Measurements from ENCODE around the gene ROBO4.
A peak's percentile ranks its signal among the peaks of the same experiment; 100 is the strongest.

ROBO4 gene

DNA sequence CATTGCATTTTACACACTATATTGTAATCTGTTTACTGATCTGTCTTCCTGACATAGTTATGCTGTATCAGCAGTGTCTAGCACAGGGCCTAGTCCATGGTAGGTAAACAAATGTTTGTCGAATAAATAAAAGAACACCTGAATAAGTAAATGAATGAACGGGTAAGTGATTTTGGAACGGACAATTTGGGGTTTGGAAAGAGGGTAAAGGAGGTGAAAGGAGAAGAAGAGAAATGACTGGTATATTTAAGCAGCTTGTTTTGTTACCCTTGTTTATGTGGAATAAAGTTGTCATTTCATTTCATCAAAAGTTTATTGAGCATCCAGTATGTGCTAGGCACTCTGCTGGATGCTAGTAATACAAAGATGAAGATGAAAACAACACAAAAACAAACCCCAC is 21.3 kb upstream of the ROBO4 start, which contains the start of gene HEPN1:
Gene HEPN1 (plus strand): TSS at position 301 of the 400 bp plus-strand sequence.
- DNase-seq (ENCODE audit: low read depth): no peak

- peak; percentile 57 for DNase-seq (ENCODE audit: low read depth)
Measured at GRCh38 chr11:124917115-124917637, 19.5 kb upstream of the ROBO4 start.

- DNase-seq (ENCODE audit: low read depth): no peak
Measured at GRCh38 chr11:124916370-124916710, 18.7 kb upstream of the ROBO4 start.

GRCh38 chr11:124915541-124916369 is 18.1 kb upstream of the ROBO4 start:
- DNase-seq (ENCODE audit: low read depth): no peak

DNA sequence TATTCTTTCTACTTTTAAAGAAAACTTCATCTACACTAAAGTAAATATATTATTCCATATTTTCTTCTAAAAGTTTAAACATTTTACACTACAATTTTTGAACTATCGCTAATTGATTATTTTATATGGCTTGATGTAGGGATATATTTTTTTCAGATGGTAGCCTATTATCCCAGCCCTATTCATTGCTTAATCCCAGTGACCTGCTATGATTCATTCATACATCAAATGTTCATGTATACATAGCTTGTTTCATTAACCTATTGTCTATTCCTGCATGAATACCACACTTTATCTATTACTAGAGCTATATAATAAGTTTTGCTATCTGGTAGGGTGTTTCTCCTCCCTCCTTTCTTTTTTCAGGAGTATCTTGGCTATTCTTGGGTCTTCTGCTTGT is 5.0 kb upstream of the ROBO4 start:
- no peak for DNase-seq (ENCODE audit: low read depth)

- DNase-seq (ENCODE audit: low read depth): peak; percentile 76
Measured at GRCh38 chr11:124900464-124900863, 2.8 kb upstream of the ROBO4 start.

DNA sequence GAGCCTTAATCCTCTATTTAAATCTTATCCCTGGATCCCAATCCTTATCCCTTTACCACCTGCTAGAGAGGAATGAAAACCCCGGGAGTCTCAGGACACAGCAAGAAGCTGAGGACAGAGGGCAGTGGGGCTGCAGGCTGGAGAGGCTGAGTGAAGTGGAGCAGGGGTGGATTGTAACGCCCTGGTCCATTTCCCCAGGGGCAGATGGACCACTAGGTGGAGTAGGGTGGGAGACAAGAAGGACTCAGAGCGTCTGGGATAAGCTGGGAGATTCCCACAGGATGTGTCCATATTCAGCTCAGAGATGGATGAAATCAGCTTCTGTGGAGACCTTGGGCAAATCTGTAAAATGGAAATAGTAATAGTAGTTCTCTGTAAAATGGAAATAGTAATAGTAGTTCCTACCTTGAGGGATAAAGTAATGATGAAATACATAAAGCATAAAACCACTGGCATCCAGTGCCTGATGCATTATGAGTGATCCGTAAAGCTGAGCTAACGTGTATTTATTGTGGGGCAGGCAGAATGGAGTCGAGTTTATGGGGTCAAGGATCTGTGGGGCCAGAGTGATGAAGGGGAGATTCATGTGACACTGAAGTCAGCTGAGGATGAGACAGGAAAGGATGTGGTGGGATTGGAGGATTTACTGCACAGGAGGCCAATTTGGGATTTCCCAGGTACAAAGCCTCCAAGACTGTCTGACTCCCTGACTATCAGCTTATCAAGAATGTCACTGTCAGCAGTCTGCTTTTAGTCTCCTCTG is 1.9 kb upstream of the ROBO4 start:
- DNase-seq (ENCODE audit: low read depth): no peak

DNA sequence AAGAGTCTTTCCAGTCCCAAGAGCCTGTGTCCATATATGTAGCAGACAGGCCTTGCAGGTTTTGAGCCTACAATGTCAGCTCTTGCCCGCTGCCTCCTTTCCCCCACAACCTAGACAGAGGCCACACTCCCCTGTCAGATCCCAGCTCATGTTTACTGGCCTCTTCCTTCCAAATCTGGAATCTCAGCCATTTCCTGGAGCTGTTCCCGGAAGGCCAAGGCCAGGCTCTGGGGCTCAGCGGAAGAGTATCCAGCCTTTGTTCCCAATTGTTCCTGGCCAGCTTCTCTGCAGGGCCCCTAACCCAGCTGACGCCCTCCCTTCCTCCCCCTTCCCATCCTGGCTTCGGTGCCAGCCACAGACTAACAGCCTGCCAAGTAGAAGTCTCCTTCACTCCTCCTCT is 1.0 kb upstream of the ROBO4 start:
- peak; percentile 72 for DNase-seq (ENCODE audit: low read depth)

- peak; percentile 84 for DNase-seq (ENCODE audit: low read depth)
Measured at GRCh38 chr11:124898263-124898680, 607 bp upstream of the ROBO4 start.

GRCh38 chr11:124896821-124897391 is 759 bp downstream of the ROBO4 start:
- DNase-seq (ENCODE audit: low read depth): peak; percentile 21

DNA sequence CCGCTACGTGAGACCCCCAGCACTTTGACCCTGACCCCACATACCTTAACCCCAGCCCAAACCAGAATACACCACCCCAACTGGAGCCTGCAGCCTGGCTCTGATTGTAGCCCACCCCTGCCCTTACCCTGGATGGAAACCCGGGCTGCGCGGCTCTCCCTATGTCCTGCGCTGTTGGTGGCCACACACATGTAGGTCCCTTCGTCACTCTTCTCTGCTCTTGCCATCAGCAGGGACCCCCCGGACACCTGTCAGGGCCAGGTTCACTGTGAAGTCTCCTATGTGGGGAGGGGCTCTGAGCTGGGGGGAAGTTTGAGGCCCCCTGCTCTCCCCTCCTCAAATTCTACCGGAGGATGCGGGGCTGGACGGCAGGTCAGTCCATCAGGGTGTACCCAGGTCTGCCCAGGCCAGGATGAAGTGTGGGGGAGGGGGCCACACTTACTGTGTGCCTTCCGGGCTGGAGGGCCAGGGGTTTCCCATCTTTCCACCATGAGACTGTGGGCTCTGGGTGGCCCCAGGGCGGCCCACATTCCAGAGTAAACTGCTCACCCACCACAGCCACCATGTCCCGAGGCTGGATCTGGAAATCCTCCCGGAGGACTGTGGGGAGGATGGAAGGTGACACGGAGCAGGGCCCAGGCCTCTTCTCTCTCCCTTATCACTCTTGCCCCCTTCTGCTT is 1.5 kb downstream of the ROBO4 start:
- DNase-seq (ENCODE audit: low read depth): no peak

GRCh38 chr11:124895471-124895971 is 2.1 kb downstream of the ROBO4 start:
- DNase-seq (ENCODE audit: low read depth): no peak

DNA sequence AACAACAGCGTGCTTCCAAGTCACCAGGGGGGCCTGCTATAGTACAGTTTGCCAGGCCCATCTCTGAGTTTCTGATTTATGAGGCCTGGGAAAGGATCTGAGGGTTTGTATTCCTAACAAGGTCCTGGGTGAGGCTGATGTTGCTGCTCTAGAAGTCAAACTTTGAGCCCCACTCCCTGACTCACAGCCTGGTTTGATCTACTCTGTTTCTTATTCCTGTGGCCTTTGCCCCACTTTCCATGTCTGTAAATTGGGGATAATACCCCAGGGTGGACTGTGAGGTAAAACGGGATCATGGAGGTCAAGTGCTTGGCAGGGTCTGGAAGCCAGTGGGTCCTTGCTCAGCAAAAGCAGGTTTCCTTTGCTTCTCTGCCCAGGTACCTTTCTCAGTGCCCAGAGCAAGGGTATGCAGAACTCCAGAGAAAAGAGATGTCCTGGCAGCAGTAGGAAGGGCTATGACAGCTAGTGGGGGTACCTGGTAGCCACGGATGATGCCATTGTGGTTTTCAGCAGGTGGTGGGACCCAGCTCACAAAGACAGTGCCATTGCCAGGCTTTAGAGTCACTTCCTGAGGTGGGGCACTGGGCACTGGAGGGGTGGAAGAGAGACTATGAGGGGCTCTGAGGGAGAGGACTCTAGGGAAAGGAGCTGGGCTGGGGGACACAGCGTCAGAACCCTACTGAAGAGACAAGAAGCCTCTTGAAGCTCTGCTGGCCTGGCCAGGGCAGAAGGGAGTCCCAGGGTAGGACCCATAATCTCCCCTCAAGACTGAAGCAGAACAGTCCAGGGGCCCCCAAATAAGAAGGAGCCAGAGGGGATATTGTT is 2.8 kb downstream of the ROBO4 start:
- DNase-seq (ENCODE audit: low read depth): no peak

DNA sequence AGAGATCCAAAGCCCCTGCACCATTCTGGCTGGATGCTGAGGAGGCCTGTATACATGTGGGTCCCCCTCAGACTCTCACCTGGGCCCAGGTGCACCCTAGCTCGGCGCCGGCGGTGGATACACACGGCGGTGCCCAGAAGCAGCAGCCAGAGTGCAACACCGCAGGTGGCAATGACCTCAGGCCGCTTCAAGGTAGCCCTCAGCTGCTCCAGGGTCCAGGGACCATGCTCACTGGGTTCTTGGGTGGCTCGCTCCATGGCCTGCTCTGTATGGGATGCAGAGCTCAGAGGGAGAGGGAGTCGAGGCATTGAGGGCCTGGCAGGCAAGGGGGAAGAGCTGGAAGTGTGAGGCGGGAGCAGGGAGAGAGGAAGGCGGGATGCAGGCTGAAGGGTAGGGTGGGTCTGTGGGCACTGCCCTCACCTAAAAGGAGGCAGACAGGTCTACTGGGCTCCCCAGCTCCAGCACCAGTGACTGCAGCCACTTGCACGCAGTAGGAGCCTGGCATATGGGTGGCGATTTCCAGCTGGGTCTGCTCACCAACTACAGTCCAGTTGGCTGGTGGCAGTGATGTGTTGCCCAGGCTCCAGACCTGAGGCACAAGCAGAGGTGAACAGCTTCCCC is 3.8 kb downstream of the ROBO4 start:
- no peak for DNase-seq (ENCODE audit: low read depth)

DNA sequence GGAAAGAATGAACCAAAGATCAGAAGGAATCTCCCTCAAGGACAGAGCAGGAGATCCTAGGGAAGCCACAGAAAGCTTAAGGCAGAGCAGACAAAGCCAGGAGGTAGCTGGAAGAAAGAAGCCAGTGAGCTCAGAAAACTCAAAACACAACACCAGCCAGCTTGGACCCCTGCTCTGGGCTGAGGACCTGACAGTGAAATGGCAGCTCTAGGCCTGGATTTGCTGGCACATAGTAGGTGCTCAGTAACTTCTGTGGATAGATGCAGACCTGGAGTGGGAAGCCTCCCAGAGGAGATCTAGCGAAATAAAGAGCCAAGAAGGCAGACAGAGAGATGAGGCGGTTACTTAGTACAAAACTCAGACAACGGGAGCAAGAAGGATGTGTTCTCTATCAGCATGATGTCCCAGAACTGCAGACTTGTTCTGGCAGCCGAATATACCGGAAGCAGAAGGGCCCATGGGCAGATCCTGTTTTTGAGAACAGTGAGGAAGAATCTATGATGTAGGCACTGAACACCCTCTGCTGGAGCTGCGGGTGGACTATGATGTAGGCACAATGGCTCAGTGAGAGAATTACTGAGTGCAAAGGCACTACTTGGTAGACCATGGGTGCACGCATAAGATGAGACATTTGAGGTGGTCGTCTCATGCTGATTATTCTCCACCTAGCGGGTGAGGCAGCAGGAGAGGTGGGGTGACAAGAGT is 4.8 kb downstream of the ROBO4 start:
- no peak for DNase-seq (ENCODE audit: low read depth)

- no peak for DNase-seq (ENCODE audit: low read depth)
Measured at GRCh38 chr11:124892146-124892545, 5.5 kb downstream of the ROBO4 start.

GRCh38 chr11:124891373-124891861 is 6.2 kb downstream of the ROBO4 start:
- no peak for DNase-seq (ENCODE audit: low read depth)

- DNase-seq (ENCODE audit: low read depth): no peak
Measured at GRCh38 chr11:124890683-124891372, 6.8 kb downstream of the ROBO4 start.

DNA sequence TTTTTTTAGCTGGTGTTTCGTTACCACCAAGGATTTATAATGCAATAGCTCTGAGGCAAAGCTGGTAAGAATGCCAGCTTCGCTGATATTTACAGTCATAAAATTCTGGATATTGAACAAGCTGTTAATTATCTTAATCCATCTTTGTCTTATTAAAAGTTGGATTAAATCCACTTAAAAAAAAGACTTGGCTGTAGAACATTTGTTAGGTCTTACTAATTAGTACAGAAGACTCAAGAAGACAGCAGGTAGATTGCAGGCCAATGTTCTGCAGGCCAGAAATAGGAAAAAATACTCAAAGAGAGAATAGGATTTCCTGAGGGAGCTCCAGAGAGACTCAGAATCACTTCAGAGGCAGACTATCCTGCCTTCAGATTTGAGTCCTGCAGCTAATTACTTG is 7.5 kb downstream of the ROBO4 start:
- no peak for DNase-seq (ENCODE audit: low read depth)

Measured in fibroblast of gingiva (primary cell).